ENCODE measurements around the gene PLOD1.
"Not testable (repeated sequence)": the region's sequence is repeated elsewhere in the genome, so short reads cannot be mapped to it uniquely, and the experiment has no call there.

The PLOD1 gene

DNA sequence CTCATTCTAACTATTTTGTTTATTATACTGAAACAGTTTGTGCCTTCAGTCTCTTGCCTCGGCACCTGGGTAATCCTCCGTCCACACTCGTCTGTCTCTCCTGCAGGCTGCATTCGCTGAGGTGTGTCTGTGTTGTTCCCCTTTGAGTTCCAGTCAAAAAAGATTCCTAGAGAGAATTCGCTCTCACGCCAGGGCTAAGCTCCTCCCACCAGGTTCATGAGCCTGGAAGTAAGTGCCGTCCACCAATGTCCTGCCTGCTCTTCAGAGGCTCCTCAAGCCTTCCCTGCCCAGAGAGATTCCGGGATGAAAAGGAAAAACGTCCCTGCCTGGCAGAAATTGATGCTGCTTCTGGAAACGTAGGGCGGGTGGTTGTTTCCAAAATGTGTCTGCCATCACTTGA lies 21.2 kb upstream of the PLOD1 start:
- DNase-seq: no peak

DNA sequence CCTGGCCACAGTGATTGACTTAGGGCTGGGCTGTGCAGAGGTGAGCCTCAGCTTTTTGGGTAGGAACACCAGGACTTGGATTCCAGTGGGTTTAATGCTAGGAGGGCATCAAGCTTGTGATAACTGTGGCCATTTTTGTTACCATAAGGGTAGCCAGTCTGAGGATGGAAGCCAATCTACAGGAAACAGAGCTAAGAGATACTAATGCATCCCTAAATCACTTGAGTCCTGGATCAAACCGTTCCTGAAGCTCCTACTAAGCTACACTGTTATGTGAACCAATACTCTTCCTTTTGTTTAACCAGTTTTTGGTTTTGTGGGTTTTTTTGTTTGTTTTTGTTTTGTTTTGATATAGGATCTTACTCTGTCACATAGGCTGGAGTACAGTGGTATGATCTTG lies 20.5 kb upstream of the PLOD1 start:
- DNase-seq: no peak

DNA sequence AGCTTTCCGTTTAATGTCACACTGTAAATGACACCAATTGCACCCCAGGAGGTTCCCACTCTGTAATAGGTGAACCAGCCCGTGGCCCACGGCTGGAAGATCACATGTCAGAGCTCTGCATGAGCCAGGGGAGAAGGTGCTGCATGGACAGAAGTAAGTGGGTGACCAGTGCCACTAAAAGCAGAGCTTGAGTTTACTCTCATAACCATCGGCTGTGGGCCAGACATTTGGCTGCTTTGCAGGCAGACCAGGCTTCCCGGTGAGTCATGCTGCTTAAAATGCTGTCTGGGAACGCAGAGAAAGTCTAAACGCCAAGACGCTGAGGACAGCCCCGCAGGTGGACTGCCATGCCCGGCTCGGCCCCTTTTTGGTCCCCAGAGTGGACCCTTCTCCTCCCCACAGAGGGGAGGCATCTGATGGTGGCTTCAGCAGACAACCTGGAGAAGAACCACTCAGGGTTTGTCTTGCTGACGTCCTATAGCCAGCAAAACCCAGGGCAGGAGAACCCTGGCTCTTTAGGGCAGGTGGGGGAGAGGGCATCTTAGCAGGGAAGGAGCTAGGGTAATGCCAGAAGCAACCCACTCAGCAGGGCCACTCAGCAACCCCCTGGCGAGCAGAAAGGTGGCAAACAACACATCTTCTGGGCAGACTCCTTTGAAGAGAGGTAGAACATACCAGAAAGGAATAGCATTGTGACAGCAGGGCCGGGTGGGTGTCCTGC lies 15.6 kb upstream of the PLOD1 start:
- DNase-seq: no peak

DNA sequence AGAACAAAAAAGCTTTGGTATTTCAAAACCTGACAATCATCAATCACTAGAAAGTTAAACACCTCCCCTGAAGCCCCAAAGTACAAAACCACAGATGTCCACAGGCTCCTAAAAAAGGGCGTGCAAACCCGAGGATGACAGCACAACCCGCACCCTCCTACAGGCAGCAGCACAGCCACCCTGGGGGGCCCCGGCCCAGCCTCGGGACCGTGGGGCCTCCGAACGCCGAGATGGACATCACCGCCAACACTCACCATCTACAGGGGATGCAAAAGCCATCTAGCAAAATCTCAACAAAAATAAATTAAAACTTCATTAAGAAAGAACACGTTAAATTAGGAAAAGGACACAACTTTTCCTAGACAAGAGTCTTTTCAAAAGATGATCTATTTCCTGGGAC lies 14.9 kb upstream of the PLOD1 start:
- DNase-seq: no peak

DNA sequence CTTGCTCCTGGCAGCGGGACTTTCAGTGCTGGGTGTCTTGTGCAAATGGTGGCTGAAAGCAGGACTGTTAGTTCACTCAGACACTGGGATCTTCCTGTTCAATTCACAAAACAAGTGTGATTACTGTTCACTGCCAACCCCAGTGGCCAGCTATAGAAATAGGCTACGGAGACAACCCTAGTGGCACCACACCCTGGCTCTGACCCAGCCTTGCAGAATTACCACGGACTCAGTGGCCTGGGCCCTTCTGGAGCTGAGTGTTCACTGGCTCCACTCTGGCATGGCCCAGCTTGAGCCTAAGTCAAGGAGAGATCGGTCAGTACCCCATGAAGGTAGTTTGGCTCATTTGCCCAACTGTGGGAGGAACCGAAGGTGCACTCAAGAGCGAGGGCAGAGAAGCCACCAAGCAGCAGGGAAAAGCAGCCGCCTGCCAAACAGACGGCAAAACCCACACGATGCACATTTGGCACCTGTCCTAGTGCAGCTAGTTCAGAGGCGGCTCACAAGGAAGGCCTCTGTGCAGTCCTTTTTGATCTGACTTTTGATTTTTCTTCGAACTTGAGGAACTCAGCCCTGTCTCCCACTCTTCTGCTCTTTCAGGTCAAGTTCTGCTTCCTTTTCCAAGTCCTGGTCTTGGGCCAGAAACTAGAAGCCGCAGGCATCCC lies 14.1 kb upstream of the PLOD1 start:
- no peak for DNase-seq

DNA sequence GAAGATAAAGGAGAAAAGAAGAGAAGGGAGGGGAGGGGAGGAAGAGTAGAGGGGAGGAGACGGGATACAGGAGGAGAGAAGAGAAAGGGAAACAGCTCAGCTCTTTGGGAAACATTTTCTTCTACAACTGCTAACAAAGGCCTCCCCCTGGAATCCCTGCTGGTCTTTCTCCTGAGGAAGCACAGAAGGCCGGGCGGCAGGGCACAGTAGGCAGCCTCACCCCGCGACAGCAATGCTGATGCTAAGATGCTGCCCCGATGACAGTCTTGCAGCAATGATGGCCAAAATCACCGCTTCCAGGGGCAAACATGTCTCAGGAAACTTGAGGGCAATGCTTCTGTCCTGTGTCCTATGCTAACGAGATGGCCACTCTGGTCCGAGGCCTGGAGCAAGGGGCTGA lies 13.5 kb upstream of the PLOD1 start:
- no peak for DNase-seq

DNA sequence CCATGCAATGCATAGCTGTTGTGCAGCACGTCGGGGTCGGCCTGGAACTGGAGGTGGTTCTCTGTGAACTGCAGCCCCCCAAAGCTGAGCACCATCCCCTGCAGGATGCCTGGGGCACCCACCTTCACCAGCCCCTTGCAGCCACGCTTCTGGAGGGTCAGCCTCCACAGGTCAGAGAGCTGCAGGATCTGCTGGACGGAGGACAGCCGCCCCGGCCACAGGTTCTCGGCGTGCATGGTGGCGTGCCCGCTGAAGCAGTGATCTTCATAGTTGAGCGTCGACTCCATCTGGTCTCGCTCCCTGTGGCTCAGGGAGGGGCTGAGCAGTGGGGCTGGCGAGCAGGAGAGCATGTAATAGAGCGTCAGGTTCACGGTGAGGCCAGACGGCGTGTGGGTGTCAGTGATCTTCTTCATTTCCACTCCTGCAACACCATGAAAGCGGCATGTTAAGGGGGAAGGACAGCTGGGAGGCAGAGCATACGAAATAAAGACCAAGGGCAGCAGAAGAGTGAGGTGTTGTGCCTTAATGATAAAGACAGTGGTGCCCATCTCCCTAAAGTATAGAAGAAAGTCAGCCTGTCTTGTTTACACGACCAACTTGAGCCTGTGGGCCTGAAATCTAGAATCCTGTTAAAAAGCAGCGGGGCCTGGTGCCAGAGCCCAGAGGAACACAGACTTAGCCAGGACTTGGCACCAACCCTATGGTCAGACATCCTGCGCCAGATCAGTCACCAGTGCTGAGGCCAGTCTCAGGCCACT lies 11.3 kb upstream of the PLOD1 start:
- no peak for DNase-seq

DNA sequence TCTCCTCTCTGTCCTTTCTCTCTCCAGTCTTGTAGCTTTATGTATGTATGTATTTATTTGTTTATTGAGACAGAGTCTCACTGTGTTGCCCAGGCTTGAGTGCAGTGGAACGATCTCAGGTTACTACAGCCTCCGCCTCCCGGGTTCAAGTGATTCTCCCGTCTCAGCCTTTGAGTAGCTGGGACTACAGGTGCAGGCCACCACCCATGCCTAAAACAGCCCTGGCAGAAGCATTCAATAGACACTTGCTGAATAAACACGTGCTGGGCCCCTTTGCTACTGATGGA lies 10.7 kb upstream of the PLOD1 start:
- no peak for DNase-seq

DNA sequence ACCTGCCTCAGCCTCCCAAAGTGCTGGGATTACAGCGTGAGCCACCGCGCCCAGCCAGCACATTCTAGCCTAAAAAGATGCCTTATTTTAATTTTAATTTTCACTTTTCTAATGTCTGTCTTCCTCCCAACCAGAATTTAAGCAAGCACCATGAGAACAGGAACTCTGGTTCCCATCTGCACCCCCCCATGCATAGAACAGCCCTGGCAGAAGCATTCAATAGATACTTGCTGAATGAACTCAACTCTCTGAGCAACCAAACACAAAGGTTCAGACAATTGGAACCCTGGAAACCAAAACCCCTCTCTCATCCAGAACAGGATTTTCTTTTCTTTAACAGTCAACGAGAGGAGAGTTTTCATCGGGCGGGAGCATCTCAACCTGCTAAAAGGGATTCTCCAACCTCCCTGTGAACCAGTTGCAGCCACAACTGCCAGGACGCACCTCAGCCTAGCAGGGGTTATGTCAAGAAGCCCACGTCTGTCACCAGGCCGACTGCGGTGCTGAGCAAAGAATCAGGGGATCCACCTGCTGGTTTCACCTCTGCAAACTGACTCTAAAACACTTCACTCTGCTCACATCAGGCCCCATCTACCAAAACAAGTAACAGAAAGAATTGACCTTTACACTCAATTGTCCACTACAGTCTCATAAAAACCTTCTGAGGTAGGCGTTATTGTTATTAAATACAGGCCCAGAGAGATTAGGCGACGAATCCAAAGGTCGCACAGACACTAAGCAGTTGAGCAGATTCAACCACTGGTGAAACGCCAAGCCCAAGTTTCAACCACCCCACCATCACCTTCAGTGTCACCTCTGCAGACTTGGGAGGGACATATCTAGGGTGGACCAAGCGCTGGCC lies 10.0 kb upstream of the PLOD1 start:
- no peak for DNase-seq

DNA sequence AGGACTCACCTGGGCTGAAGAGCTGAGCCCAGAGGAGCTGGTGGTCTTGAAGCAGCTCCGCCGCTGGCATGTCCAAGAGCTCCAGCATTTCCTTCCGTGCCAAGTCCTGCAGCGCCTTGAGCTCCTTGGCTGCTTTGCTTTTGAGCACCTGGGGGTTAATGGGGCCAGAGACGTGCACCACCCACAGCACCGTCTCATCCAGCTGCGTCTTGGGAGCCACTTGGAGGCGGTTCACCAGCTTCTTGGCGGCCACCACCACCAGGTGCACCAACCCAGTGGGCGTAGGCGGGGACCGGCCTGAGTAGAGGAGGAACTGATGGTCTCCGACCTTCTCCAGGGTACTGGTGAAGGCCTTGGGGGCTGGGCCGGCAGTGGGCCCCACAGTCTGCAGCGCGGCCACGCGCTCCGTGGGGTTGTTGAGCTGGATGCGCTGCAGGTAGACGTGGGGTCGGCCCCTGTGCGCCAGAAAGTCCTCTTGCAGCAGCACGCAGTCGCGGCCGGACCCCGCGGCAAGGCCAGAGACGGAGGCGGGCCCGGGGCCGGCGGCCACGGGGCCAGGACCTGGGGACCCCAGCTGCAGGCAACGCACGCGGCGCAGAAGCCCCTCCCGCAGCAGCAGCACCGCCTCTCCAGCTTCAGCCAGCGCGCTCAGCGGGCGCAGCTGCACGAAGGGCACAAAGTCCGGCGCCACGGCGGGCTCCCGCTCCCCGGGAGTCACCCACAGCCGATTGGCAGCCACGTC lies 9.2 kb upstream of the PLOD1 start:
- not testable (repeated sequence) for DNase-seq

DNA sequence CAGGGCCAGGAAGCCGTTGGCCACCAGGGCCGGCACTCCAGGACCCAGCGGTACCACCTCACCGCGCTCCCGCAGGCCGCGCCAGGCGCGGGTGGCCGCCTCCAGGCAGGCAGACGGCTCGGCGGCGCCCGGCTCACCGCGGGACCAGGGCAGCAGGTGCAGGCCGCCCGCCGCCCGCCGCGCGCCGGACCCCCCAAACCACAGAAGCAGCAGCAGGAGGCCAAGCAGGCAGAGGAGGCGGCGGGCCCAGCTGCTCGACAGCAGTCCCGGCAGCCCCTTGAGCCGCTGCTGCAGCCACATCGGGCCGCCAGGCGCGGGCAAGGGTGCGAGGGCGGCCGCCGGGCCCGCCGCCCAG lies 8.6 kb upstream of the PLOD1 start:
- DNase-seq: no peak

DNA sequence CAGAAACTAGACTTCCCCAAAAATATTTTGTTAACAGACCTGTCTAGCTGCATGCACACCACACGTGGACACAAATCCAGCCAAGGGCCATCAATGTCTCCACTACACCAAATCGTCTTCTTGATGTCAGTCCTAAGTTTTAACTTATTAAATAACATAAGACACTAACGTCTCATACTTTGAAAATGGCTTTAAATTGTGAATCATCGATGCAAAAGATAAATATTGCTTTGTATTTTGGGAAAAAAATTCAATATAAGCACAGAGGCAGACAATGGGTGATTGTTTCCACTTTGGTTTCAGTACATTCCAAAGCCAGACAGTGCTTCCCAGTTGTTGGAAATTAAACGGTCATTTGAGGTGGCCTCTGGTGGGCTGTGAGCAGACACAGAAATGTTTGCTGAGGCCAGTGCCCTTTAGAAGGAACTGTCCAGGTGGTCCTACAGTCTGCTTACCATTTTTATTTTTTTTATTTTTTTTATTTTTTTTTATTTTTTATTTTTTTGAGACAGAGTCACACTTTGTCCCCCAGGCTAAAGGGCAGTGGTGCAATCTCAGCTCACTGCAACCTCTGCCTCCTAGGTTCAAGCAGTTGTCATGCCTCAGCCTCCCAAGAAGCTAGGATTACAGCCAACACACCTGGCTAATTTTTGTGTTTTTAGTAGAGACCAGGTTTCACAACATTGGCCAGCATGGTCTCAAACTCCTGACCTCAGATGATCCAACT lies 6.5 kb upstream of the PLOD1 start:
- DNase-seq: no peak

DNA sequence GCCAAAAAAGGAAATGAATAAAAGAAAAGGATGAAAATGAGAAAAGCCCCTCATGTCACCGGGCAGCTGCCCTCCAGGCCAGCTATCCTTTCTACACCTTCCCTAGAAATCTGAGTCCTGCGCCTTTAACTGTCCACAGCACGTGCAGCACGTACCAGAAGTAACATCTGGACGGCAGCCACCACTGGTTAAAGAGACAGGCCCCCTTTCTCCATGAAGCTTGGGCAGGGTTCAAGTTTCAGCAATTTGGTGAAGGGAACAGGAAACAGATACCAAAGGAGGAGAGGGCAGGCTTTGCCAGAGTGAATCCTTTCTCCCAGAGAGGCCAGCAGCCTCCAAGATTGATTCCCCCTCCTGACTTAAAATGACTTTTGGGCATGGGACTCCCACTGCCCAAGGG lies 4.7 kb upstream of the PLOD1 start:
- no peak for DNase-seq

DNA sequence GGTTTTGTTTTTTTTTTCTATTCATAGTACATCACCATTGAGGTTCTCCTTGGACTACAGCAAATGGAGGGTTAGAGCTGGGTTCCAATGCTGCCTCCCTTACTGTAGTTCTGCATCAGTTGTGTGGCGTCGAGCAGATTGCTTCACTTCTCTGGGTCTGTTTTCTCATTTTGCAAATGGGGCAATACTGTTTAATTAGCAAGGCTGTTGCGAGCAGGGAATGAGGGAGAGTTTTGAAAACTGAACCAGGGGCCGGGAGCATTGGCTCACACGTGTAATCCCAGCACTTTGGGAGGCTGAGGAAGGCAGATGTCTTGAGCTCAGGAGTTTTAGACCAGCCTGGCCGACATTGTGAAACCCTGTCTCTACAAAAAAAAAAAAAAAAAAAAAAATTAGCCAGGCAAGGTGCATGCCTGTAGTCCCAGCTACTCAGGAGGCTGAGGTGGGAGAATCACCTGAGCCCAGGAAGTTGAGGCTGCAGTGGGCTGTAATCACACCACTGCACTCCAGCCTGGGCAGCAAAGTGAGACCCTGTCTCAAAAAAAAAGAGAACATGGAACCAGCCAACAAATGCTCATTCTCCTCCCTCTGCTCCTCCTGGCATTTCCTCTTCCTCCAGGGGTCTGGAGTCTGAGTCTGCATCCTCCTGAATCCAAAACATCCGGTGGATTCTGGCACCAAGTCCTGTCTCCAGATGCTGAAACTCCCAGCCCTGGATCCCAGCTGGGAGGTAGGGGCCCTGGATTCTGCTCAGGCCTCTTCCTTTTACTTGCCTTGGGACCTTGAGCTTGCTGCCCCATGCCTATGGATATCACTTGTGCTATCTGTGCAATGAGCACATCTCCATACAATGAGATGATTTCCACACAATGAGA lies 3.7 kb upstream of the PLOD1 start:
- DNase-seq: no peak

DNA sequence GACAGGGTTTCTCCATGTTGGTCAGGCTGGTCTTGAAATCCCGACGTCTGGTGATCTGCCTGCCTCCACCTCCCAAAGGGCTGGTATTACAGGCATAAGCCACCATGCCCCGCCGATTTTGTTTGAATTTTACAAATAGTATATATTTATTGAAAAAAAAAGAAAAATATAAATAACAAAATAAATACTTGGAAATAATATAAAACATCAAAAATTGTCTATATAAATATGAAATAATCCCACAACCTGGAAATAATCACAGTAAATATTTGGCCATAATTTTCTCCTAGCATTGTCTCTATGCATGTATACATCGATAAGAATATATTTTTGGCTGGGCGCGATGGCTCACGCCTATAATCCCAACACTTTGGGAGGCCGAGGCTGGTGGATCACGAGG lies 2.7 kb upstream of the PLOD1 start:
- no peak for DNase-seq

DNA sequence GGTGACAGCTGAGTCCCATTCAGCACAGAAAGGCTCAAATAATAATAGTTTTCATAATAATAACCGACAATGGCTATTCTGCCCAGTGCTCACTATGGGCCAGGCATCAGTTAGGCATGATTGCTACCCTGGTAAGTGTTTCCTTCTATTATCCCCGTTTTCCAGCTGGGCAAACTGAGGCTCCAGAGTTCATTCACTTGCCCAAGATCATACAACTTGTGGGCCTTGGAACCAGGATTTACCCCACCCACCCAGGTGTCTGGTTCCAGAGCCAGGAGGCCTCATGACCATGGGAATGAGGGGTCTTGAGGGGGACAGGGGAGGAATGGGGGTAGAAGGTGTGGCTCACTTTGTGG lies 518 bp downstream of the PLOD1 start:
- no peak for DNase-seq

DNA sequence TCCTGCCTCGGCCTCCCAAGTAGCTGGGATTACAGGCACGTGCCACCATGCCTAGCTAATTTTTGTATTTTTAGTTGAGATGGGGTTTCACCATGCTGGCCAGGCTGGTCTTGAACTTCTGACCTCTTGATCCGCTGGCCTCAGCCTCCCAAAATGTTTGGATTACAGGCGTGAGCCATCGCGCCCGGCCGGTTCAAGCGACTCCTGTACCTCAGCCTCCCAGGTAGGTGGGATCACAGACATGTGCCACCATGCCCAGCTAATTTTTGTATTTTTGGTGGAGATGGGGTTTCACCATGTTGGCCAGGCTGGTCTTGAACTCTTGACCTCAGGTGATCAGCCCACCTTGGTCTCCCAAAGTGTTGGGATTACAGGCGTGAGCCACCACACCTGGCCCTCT lies 1.2 kb downstream of the PLOD1 start:
- not testable (repeated sequence) for DNase-seq

DNA sequence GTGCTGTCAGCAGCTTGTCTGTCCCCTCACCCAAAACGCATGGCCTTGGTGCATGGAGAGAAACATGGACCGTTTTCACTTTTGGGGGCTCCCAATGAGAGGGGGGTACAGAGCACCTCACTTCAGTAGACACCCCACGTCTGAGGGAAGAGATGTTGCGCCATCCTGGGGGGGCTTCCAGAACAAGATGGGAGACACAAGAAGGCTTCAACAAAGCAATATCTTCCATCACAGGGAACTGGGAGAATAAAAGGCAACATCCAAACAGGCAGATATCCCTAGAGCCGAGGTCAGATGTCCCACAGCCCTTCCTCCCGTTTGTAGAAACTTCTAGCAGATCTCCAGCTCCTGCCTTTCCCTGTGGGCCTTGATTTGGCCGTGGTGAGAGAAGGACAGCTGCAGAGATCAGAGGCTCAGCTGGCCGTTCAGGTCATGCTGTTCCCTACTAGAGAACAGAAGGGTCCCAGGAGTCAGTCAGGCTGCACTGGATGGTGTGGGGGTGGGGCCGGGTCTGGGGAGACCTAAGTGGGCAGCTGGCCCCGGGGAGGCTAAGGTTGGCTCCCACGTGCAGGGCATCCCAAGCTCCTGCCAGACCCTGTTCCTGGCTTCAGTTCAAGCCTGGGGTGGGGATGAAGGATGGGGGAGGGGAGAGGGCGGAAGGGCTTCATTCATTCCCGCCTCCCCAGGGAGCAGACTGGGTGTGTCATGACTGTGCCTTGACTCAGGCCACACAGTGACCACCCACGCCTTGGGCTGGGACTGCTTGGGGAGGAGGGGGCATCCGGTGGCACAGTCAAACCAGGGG lies 4.4 kb downstream of the PLOD1 start:
- DNase-seq: no peak

DNA sequence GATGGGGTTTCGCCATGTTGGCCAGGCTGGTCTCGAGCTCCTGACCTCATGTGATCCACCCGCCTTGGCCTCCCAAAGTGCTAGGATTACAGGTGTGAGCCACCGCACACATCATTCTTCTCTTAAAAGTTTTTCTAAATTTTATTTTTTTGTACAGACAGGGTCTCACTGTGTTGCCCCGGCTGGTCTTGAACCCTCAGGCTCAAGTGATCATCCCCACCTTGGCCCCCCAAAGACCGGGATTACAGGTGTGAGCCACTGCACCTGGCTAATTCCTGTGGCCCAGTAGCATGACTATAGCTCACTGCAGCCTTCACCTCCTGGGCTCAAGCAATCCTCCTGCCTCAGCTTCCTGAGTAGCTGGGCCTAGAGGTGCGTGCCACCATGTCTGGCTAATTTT lies 5.3 kb downstream of the PLOD1 start:
- not testable (repeated sequence) for DNase-seq

DNA sequence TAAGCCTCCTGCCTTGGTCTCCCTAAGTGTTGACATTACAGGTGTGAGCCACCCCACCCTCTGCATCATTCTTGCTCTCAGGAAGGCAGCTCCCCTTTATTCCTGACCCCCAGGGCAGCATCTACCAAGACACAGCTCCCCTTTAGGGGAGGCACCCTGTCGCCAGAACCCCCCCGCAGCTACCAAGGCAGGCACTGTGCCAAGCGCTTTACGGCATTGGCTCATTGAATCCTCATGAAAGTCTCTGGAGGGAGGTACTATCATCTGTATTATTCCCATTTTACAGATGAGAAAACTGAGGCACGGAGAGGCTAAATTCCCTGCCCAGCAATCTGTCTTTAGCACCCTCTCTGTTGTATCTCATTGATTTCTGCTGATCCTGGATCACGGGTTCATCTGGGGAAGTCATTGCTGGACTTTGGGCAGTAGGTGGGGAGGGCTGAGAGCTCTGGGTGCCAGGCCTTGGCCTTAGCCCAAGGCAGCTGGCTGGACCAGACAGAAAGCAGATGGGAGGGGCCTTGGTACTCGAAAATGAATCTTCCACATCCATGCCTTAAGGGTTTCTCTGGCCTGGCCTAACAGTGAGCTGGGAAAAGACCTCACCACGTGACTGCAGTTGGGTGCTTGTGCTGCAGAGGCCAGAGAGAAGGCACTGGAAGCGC lies 5.9 kb downstream of the PLOD1 start:
- DNase-seq: no peak

Measured in activated CD4-positive, CD25-positive, alpha-beta regulatory T cell treated with anti-CD3 and anti-CD28 coated beads, Interleukin-2, amount 50 U/mL, for 72 hours (primary cell).